GM12873 (cell line): ENCODE measurements around the gene CADM1.

Experiments
- TF ChIP-seq, protein P1 (sequence below): IDR thresholded peaks from 2 replicates; pipeline ENCODE4 v1.5.1; 2012; ENCODE audit warnings: low read depth, mild to moderate bottlenecking, moderate library complexity, low read length, control low read depth; ENCODE audit not compliant: insufficient read depth; ENCODE audit errors: missing control alignments

CADM1 gene

DNA sequence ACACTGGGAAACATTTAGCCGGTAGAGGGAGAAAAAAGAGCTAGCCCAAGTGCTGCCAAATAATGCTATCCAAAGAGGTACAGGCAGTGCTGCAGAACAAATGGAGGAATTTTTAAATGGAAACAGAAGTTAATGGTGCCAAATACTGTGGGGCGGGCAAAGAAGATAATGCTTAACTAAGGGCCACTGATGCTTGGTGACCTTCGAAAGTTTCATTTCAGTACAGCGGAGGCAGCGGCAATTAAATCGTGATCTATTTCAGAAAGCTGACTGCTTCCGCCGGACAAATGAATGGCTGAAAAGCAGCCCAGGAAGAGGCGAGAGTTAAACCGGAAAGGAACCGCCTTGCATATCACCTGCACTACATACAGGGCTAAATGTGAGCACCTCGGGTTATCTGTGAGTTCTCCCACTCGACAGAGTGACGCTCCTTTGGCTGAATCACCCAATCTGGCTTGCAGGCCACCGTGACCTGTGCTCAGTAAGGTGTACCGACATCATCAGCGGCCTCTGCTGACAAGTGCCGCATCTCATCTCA, 42.1 kb downstream of the CADM1 start:
- TF ChIP-seq, protein P1, sequence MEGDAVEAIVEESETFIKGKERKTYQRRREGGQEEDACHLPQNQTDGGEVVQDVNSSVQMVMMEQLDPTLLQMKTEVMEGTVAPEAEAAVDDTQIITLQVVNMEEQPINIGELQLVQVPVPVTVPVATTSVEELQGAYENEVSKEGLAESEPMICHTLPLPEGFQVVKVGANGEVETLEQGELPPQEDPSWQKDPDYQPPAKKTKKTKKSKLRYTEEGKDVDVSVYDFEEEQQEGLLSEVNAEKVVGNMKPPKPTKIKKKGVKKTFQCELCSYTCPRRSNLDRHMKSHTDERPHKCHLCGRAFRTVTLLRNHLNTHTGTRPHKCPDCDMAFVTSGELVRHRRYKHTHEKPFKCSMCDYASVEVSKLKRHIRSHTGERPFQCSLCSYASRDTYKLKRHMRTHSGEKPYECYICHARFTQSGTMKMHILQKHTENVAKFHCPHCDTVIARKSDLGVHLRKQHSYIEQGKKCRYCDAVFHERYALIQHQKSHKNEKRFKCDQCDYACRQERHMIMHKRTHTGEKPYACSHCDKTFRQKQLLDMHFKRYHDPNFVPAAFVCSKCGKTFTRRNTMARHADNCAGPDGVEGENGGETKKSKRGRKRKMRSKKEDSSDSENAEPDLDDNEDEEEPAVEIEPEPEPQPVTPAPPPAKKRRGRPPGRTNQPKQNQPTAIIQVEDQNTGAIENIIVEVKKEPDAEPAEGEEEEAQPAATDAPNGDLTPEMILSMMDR, result no peak

GRCh38 chr11:115460512-115460911, 43.7 kb downstream of the CADM1 start:
- TF ChIP-seq, protein P1, result no peak

GRCh38 chr11:115459563-115459962, 44.7 kb downstream of the CADM1 start:
- TF ChIP-seq, protein P1, result no peak

- TF ChIP-seq, protein P1, result no peak
Measured at GRCh38 chr11:115458877-115459276, 45.3 kb downstream of the CADM1 start.

DNA sequence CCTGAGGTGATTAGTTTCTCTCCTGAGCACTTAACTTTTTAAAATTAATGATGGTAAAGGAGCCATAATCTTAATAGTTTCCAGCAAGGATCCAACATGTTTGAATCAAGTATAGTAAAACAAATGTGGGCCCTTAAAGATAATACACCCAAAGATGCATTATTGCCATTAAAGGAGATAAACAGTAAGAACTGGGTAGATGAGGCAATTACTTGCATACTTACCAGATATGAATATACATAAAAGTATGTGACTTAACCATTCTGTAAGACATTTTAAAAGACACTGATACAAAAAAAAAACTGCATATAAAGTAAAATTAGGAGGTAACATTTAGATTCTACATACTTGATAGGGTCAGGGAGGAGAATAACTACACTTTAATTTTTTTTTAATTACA, 48.2 kb downstream of the CADM1 start:
- TF ChIP-seq, protein P1, result no peak

DNA sequence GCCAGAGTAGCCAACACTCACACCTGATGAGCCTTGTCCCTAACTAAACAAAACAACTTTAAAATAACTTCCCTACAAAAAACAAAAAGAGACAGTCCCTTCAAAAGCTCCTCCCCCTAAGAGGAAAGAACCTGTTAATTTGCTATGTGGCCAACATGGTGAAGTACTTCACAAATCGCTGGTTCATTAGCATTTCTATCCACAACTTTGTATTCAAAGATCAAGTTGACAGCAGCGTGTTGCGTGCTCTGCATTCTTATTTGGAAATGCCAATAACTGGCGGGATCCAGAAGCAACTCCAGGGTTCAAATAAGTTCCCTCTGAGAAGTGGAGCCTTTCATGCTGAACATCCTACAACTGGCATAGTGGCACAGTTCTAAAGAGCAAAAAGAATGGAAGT, 48.6 kb downstream of the CADM1 start:
- TF ChIP-seq, protein P1, result no peak

DNA sequence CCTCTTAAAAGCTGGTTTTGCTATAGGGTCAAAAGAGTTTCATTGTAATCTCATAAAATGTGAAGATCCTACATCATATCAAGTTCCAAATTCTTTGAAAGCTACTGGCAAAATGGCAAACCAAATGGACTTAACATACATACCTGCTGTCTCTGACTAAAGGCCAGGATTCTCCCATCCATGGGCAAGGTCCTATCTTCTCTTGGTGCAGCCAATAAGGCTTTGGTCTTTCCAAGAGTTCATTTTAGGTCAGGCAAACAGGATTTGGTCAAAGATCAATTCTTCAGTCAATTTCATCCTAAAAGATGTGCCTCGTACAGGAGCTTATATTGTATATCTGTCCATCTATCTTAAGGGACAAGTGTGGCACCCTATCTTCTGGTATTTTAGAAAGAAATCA, 49.7 kb downstream of the CADM1 start:
- TF ChIP-seq, protein P1, result no peak
